D341Med (cell line): ENCODE results near the gene NMRK1.
A peak's percentile ranks its signal among the peaks of the same experiment; 100 is the strongest.

Source experiments
- DNase-seq: peaks from one replicate; pipeline ENCODE4 v3.0.0; 2012; ENCODE audit warnings: low spot score

The NMRK1 gene

DNA sequence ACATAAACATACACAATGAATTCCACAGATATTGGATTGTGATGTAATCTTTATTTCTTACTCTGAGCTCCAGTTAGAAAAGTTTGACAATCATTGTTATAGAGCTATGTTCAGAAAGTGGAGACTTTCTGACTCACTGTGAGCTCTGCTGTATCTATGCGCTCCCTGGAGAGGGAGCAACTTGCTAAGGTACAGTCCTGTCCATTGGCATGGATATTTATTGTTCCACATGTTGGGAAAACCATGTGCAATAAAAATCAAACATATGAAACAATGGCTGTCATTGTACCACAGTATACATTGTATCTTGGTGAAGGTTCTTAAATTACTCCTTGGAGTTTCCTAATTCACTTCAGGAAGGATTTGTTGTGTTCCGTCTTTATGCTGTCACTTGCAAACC, 26.8 kb downstream of the NMRK1 start:
- no peak for DNase-seq

DNA sequence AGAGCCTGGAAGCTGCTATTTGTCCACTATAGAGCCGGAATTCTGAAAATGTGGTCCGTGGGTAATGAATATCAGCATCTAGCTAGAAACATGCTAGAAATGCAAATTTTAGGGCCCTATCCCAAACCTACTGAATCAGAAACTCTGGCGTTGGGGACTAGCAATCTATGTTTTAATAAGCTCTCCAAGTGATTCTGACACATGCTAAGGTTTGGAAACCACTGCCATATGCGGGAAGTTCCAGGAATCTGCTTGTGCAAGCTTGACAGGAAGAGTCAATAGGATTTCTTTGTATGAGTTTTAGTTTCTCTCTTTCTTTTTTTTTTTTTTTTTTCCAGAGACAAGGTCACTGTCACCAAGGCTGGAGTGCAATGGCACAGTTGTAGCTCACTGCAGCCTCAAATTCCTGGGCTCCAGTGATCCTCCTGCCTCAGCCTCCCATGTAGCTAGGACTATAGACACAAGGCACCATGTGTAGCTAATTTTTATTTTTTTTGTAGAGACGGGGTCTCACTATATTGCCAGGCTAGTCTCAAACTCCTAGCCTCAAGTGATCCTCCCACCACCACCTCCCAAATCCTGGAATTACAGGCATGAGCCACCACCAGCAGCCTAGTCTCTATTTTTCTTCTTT, 33.5 kb downstream of the NMRK1 start:
- DNase-seq: no peak

- no peak for DNase-seq
These were observed 34.1 kb downstream of the NMRK1 start for GRCh38 chr9:75053869-75054268.

DNA sequence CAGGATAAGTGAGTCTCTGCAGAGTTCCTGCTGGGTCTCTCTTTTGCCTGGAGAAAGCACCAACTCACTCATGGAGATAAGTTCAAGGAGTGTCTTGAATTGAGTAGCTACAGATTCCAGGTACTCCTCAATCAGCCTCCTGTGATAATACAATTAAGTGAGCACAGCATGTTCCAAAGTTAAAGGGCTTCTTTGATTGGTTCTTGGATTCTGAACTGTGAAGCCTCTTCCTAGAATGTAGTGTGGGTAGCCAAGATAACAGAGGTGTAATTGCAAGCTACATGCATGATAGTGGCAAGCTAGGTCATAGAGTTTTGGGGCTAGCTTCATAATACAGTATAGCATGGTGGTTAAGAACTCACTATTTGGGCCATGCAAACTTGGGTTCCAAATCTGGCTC, 36.7 kb downstream of the NMRK1 start:
- DNase-seq: no peak

DNA sequence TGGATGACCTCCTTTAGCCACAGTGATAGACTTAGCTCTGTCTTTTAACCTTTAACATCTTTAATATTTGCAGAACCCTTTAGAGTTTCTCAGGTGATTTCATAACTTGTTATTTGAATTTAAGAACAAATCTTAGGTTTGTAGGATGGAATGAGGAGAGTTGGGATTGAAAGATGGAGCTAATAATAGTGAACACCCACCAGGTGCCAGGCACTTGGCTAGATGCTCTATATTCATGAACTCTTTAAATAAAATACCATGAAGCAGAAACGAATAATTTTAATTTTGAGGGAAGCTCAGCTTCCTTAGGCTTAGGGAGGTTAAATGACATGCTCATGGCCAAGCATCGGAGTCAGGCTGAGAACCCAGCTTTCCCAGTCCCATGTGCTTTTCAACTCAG, 40.4 kb downstream of the NMRK1 start:
- DNase-seq: no peak

GRCh38 chr9:75046725-75047345, 41.1 kb downstream of the NMRK1 start:
- DNase-seq: no peak

- DNase-seq: no peak
These were observed 46.9 kb downstream of the NMRK1 start for GRCh38 chr9:75041041-75041440.

GRCh38 chr9:75039801-75040200, 48.2 kb downstream of the NMRK1 start:
- DNase-seq: no peak

GRCh38 chr9:75039009-75039408, 48.9 kb downstream of the NMRK1 start:
- no peak for DNase-seq

- no peak for DNase-seq
These were observed 51.2 kb downstream of the NMRK1 start for GRCh38 chr9:75036793-75037192.

GRCh38 chr9:75033791-75034473, 54.0 kb downstream of the NMRK1 start:
- DNase-seq: no peak

GRCh38 chr9:75027187-75028107, 60.5 kb downstream of the NMRK1 start:
- peak; percentile 79 for DNase-seq

- DNase-seq: no peak
These were observed 64.1 kb downstream of the NMRK1 start for GRCh38 chr9:75023846-75024245.

GRCh38 chr9:75019654-75020053, 68.3 kb downstream of the NMRK1 start:
- DNase-seq: no peak

GRCh38 chr9:75019022-75019421, 68.9 kb downstream of the NMRK1 start:
- no peak for DNase-seq

DNA sequence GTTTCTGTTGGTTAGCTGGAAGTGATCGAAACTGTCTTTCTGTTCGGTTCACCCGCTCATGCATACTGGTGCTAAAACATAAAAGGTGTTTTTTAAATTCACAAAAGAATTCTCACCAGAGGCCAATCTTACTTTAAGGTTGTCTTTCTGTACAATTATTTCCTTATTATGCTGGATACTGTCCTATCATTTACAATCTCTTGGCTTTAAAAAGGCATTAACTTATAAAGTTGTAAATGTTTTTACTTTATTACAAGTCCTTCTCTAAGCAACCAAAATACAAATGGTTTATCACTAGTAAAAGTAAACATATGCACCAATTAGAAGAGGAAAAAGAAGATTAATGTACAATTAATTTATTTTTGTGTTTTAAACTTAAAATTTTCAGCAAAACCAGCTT, 70.6 kb downstream of the NMRK1 start:
- DNase-seq: no peak

DNA sequence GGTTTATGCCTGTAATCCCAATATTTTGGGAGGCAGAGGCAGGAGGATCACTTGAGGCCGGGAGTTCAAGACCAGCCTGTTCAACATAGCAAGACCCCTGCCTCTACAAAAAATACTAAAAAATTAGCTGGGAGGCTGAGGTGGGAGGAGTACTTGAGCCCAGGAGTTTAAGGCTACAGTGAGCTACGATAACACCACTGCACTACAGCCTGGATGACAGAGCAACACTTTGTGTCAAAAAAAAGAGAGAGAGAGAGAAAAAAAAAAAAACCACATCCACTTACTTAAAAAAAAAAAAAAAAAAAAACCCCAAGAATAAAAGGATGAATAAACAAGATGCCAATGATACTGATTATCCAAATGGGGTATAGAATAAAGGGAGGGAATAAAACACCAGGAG, 74.2 kb downstream of the NMRK1 start:
- DNase-seq: no peak
